Stimulated activated CD8-positive, alpha-beta memory T cell treated with anti-CD3 and anti-CD28 coated beads, Interleukin-4, amount 100 ng/mL, for 1 hour (primary cell): ENCODE data around the gene LCP2.

Experiments used
- DNase-seq, 2 donors: peaks; one replicate each; pipeline ENCODE4 v3.0.0-alpha.2; 2020; ENCODE audit warnings: low read depth in 2 of 2, low spot score in 1 of 2

Gene LCP2

GRCh38 chr5:170297589-170298462, at the start of gene LCP2:
Gene LCP2 (minus strand): TSS chr5:170297777. CDS start chr5:170297611, 166 bp downstream.
- DNase-seq: no peak

GRCh38 chr5:170347022-170347567, 49.5 kb upstream of the LCP2 start:
- DNase-seq: no peak

GRCh38 chr5:170345971-170346370, 48.4 kb upstream of the LCP2 start:
- DNase-seq: no peak

- no peak for DNase-seq
These were observed 45.6 kb upstream of the LCP2 start for GRCh38 chr5:170343177-170343576.

GRCh38 chr5:170342153-170342725, 44.7 kb upstream of the LCP2 start:
- no peak for DNase-seq

- DNase-seq: no peak
These were observed 44.0 kb upstream of the LCP2 start for GRCh38 chr5:170341545-170341944.

GRCh38 chr5:170339780-170340167, 42.2 kb upstream of the LCP2 start:
- DNase-seq: no peak

GRCh38 chr5:170338933-170339779, 41.6 kb upstream of the LCP2 start:
- DNase-seq: peak; percentile 37 to 44

GRCh38 chr5:170338291-170338690, 40.7 kb upstream of the LCP2 start:
- no peak for DNase-seq

GRCh38 chr5:170337045-170337733, 39.6 kb upstream of the LCP2 start:
- DNase-seq: no peak

- DNase-seq: no peak
These were observed 38.5 kb upstream of the LCP2 start for GRCh38 chr5:170336065-170336464.

GRCh38 chr5:170334626-170335025, 37.0 kb upstream of the LCP2 start:
- no peak for DNase-seq

- DNase-seq: peak; percentile 29 to 44
These were observed 35.8 kb upstream of the LCP2 start for GRCh38 chr5:170333161-170333910.

- DNase-seq: no peak
These were observed 34.5 kb upstream of the LCP2 start for GRCh38 chr5:170332058-170332457.

- no peak for DNase-seq
These were observed 33.0 kb upstream of the LCP2 start for GRCh38 chr5:170330568-170331054.

GRCh38 chr5:170329524-170329923, 31.9 kb upstream of the LCP2 start:
- DNase-seq: no peak

- DNase-seq: no peak
These were observed 30.3 kb upstream of the LCP2 start for GRCh38 chr5:170327829-170328228.

- DNase-seq: no peak
These were observed 29.6 kb upstream of the LCP2 start for GRCh38 chr5:170327168-170327567.

GRCh38 chr5:170319301-170319700, 21.7 kb upstream of the LCP2 start:
- DNase-seq: no peak

- DNase-seq: no peak
These were observed 19.9 kb upstream of the LCP2 start for GRCh38 chr5:170317499-170317898.
